ENCODE data around the gene ACAA1.

Gene ACAA1

GRCh38 chr3:38130631-38131065, 6.3 kb downstream of the ACAA1 start:
- DNase-seq (ENCODE audit: low read depth, low spot score): no peak
- no peak overlapping the region for H3K4me3 ChIP-seq (ENCODE audit: low read depth, low read length)
- in situ Hi-C loops (cut with HindIII; ENCODE audit: low sequenced_read_pairs): no loop called here

GRCh38 chr3:38129058-38129457, 7.9 kb downstream of the ACAA1 start:
- TF ChIP-seq CTCF (IDR thresholded peaks at IDR 0.05; ENCODE audit: low read depth, low read length): no peak
- H3K4me3 ChIP-seq (ENCODE audit: low read depth, low read length): no peak overlapping the region
- DNase-seq (ENCODE audit: low read depth, low spot score): no peak
- in situ Hi-C loops (cut with HindIII; ENCODE audit: low sequenced_read_pairs): no loop called here

More at GRCh38 chr3:38130631-38131065, 6.3 kb downstream of the ACAA1 start:
- TF ChIP-seq CTCF (IDR thresholded peaks at IDR 0.05; ENCODE audit: low read depth, low read length): no peak

- no peak for DNase-seq (ENCODE audit: low read depth, low spot score)
Observed at GRCh38 chr3:38128303-38128655, 8.6 kb downstream of the ACAA1 start.

GRCh38 chr3:38127611-38128302, 9.2 kb downstream of the ACAA1 start:
- no peak for TF ChIP-seq CTCF (IDR thresholded peaks at IDR 0.05; ENCODE audit: low read depth, low read length)
- DNase-seq (ENCODE audit: low read depth, low spot score): no peak
- in situ Hi-C loops (cut with HindIII; ENCODE audit: low sequenced_read_pairs): no loop called here

More at GRCh38 chr3:38128303-38128655, 8.6 kb downstream of the ACAA1 start:
- no peak for TF ChIP-seq CTCF (IDR thresholded peaks at IDR 0.05; ENCODE audit: low read depth, low read length)
- H3K4me3 ChIP-seq (ENCODE audit: low read depth, low read length): no peak overlapping the region
- in situ Hi-C loops (cut with HindIII; ENCODE audit: low sequenced_read_pairs): no loop called here

GRCh38 chr3:38126121-38126892, 10.6 kb downstream of the ACAA1 start:
- in situ Hi-C loops (cut with HindIII; ENCODE audit: low sequenced_read_pairs): no loop called here
- TF ChIP-seq CTCF (IDR thresholded peaks at IDR 0.05; ENCODE audit: low read depth, low read length): no peak

More at GRCh38 chr3:38127611-38128302, 9.2 kb downstream of the ACAA1 start:
- no peak overlapping the region for H3K4me3 ChIP-seq (ENCODE audit: low read depth, low read length)

GRCh38 chr3:38125305-38126120, 11.4 kb downstream of the ACAA1 start:
- no peak for DNase-seq (ENCODE audit: low read depth, low spot score)
- TF ChIP-seq CTCF (IDR thresholded peaks at IDR 0.05; ENCODE audit: low read depth, low read length): no peak
- in situ Hi-C loops (cut with HindIII; ENCODE audit: low sequenced_read_pairs): no loop called here

More at GRCh38 chr3:38126121-38126892, 10.6 kb downstream of the ACAA1 start:
- no peak overlapping the region for H3K4me3 ChIP-seq (ENCODE audit: low read depth, low read length)
- no peak for DNase-seq (ENCODE audit: low read depth, low spot score)

More at GRCh38 chr3:38125305-38126120, 11.4 kb downstream of the ACAA1 start:
- H3K4me3 ChIP-seq (ENCODE audit: low read depth, low read length): no peak overlapping the region

All from astrocyte of the spinal cord (primary cell).